Upper lobe of left lung (tissue), 6 donors: ENCODE data around the gene WASF2. TPM values are rescaled to one million over a fixed set of nuclear protein-coding genes. Genes with fewer than 3 reads are reported as not detected.

Experiments used
- ATAC-seq, 2 donors: fragments of 200-7000 bp; cut with Tn5 transposase; one replicate each; pipeline ENCODE4 v1.9.1; 2022; ENCODE audit warnings: mild to moderate bottlenecking in 2 of 2, moderate library complexity in 2 of 2; ENCODE audit not compliant: low FRiP score in 2 of 2
- DNase-seq, 2 donors: peaks; one replicate each; pipeline ENCODE4 v3.0.0-alpha.2; 2019 to 2020
- H3K27ac ChIP-seq, 4 donors: fragments of 200-600 bp; sonication (generic); one replicate each; pipeline ENCODE4 v1.5.1; 2016 to 2019
- H3K27me3 ChIP-seq, 4 donors: fragments of 200-600 bp; sonication (generic); one replicate each; pipeline ENCODE4 v1.5.1; 2017 to 2019
- H3K36me3 ChIP-seq, 4 donors: fragments of 200-600 bp; sonication (generic); one replicate each; pipeline ENCODE4 v1.5.1; 2016 to 2019
- H3K4me1 ChIP-seq, 4 donors: fragments of 200-600 bp; sonication (generic); one replicate each; pipeline ENCODE4 v1.5.1; 2018 to 2019
- H3K4me3 ChIP-seq, 4 donors: fragments of 200-600 bp; sonication (generic); one replicate each; pipeline ENCODE4 v1.5.1; 2017 to 2019; ENCODE audit warnings: mild to moderate bottlenecking in 2 of 4, moderate library complexity in 1 of 4
- H3K9me3 ChIP-seq, 4 donors: fragments of 200-600 bp; sonication (generic); one replicate each; pipeline ENCODE4 v1.5.1; 2018 to 2019
- CTCF ChIP-seq, 6 experiments: fragments of 450-650 bp in 4 of 6; fragments of 200-600 bp in 2 of 6; sonication (generic) in 2 of 6; IDR thresholded peaks; one replicate each; pipeline ENCODE4 v1.5.1; 2016 to 2019; ENCODE audit warnings: antibody characterized with exemption in 6 of 6
- EP300 ChIP-seq, 4 donors: sonication (generic); formaldehyde crosslinking; IDR thresholded peaks; one replicate each; pipeline ENCODE4 v1.5.1; 2017; ENCODE audit warnings: antibody characterized with exemption in 4 of 4, control low read depth in 2 of 4
- POLR2A ChIP-seq, 4 donors: fragments of 450-650 bp; IDR thresholded peaks; one replicate each; pipeline ENCODE4 v1.5.1; 2016 to 2017; ENCODE audit warnings: antibody characterized with exemption in 4 of 4, mild to moderate bottlenecking in 2 of 4
- POLR2AphosphoS5 ChIP-seq, 2 donors: sonication (generic); formaldehyde crosslinking; IDR thresholded peaks; one replicate each; pipeline ENCODE4 v1.5.1; 2017; ENCODE audit warnings: antibody characterized with exemption in 2 of 2
- WGBS, 2 donors: methylation state at CpG; one replicate each; pipeline ENCODE4 v1.1.5; 2017 to 2018; 5-methylcytosine and 5-hydroxymethylcytosine counted together
- total RNA-seq, 6 donors: library from RNA; depleted of rRNA in 4 of 6; stranded (reverse); fragments of >200 nt in 4 of 6; gene quantifications; one replicate each; pipeline versions ENCODE4 v1.1.0 to v1.2.1, GENCODE V29; 2016 to 2021
- donor health status: DM: no; HTN: no; CAD: no; lungs with moderate emphysema.
- donor health status: DM: no; HTN: yes; CAD: no; lungs with severe emphysema.

The WASF2 gene
- total RNA-seq, 6 donors from 2014 or later: 53.4 to 158 (median 62.2) TPM

DNA sequence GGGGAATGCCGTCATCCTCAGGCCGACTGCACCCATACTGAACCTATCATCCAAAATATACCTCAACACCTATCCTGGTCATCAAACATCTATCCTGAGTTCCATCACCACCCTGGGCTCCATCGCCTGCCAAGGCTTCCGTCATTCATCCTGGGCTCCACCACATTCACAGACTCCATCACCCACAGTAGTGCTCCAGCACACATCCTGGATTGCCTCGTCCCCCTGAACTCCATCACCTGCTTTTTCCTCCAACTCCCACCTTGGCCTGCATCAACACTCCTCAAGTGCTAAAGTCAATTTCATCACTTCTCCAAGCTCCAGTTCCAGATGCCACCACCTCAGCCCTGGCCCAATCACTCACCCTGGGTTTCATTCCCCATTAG is 131.0 kb downstream of the WASF2 start:
- no peaks in the 10 kb centered on the region for H3K27me3 ChIP-seq
- H3K4me3 ChIP-seq: no peak overlapping the region
- H3K36me3 ChIP-seq: peaks cover 38 to 100% (median 97%) of the 10 kb centered on the region in 4 donors
- TF ChIP-seq EP300 (IDR thresholded peaks at IDR 0.05): no peak
- no peak for TF ChIP-seq CTCF (IDR thresholded peaks at IDR 0.05)
- TF ChIP-seq POLR2A (IDR thresholded peaks at IDR 0.05): no peak
- no peaks in the 10 kb centered on the region for H3K9me3 ChIP-seq
- no peak overlapping the region for H3K27ac ChIP-seq
- WGBS, 2 donors: 93 to 98% methylated on average over 5 of the region's 5 CpGs
- DNase-seq: no peak
- no peak for ATAC-seq
- peaks cover 6 to 26% (median 22%) of the 10 kb centered on the region in 4 donors for H3K4me1 ChIP-seq

DNA sequence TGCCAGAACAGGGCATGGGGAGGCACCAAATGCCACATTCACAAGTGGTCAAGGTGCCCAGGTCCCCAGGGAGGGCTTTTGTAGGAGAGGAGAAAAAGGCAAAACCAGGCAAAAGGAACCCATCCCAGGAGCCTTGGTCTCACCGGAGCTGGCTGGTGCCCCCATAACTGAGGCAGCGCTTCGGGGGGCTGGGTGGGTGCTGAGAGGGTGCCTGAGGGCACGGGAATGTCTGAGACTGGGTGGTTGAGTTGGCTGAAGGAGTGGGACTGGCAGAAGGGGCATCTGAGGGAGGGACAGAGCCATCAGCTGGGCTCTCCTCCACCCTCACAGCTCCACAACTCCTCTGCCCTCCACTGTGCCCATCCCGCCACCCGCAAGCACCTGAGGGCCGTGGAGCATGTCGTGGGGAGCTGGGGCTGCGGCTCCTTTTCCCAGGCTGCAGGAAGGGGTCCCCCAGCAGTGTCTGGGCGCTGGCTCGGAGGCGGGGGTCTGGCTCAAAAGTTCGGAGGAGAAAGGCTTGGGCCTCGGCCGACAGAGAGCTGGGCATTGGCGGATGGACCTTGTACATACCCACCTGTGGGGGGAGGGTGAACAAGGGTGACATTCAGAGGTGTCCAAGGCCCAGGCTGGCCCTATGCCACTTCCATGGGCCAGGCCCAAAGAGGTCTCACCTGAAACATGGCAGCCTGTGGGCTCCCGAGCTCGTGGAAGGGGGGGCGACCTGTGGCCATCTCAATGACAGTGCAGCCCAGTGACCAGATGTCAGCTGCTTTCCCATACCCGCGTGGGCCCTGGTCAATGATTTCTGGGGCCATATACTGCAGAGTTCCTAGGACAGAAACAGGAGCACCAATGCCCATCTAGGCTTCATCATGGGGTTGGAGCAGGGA is 131.7 kb downstream of the WASF2 start:
- no peaks in the 10 kb centered on the region for H3K27me3 ChIP-seq
- DNase-seq (no peak), ATAC-seq (no peak)
- no peak overlapping the region for H3K4me3 ChIP-seq
- peaks cover 5 to 22% (median 21%) of the 10 kb centered on the region in 4 donors for H3K4me1 ChIP-seq
- peaks cover 36 to 100% (median 97%) of the 10 kb centered on the region in 4 donors for H3K36me3 ChIP-seq
- WGBS, 2 donors: 93 to 97% methylated on average over 16 to 21 of the region's 21 CpGs
- TF ChIP-seq EP300 (IDR thresholded peaks at IDR 0.05): no peak
- TF ChIP-seq POLR2A (IDR thresholded peaks at IDR 0.05): no peak
- no peak for TF ChIP-seq CTCF (IDR thresholded peaks at IDR 0.05)
- TF ChIP-seq POLR2AphosphoS5 (IDR thresholded peaks at IDR 0.05): no peak
- peak overlapping the region in 1 of 4 donors; percentile 14 for H3K27ac ChIP-seq
- no peaks in the 10 kb centered on the region for H3K9me3 ChIP-seq

- DNase-seq: peak; percentile 83 to 90
- 47 to 54% methylated on average over 16 to 37 of the region's 40 CpGs for WGBS, 2 donors
- Histone ChIP-seq H3K36me3 (peaks cover 31 to 96% (median 93%) of the 10 kb centered on the region in 4 donors), H3K9me3 (no peaks in the 10 kb centered on the region), H3K27me3 (no peaks in the 10 kb centered on the region), H3K27ac (peak overlapping the region; percentile 10 to 45 (median 40)), H3K4me3 (peak overlapping the region in 3 of 4 donors; percentile 13 to 34 (median 31)), H3K4me1 (peaks cover 5 to 22% (median 19%) of the 10 kb centered on the region in 4 donors)
- TF ChIP-seq CTCF (IDR thresholded peaks at IDR 0.05) (peak; percentile 96 to 98 (median 97)), EP300 (IDR thresholded peaks at IDR 0.05) (no peak), POLR2A (IDR thresholded peaks at IDR 0.05) (no peak), POLR2AphosphoS5 (IDR thresholded peaks at IDR 0.05) (peak in 1 of 2 donors; percentile 45)
- ATAC-seq: peak; percentile 78 to 86
Measured at GRCh38 chr1:27357281-27358037, 132.5 kb downstream of the WASF2 start.

GRCh38 chr1:27356619-27357280 is 133.2 kb downstream of the WASF2 start:
- 83 to 91% methylated on average over 13 to 28 of the region's 37 CpGs for WGBS, 2 donors
- Histone ChIP-seq H3K27me3 (no peaks in the 10 kb centered on the region), H3K36me3 (peaks cover 30 to 89% (median 87%) of the 10 kb centered on the region in 4 donors), H3K27ac (peak overlapping the region; percentile 10 to 45 (median 40)), H3K9me3 (no peaks in the 10 kb centered on the region), H3K4me1 (peaks cover 5 to 22% (median 19%) of the 10 kb centered on the region in 4 donors), H3K4me3 (peak overlapping the region in 1 of 4 donors; percentile 34)
- no peak for ATAC-seq
- peak in 1 of 2 donors; percentile 85 for DNase-seq
- no peak for TF ChIP-seq EP300 (IDR thresholded peaks at IDR 0.05)
- no peak for TF ChIP-seq POLR2AphosphoS5 (IDR thresholded peaks at IDR 0.05)
- no peak for TF ChIP-seq POLR2A (IDR thresholded peaks at IDR 0.05)
- no peak for TF ChIP-seq CTCF (IDR thresholded peaks at IDR 0.05)
